Measurements from ENCODE around the gene TMEM72.

Gene TMEM72

GRCh38 chr10:44959247-44960087 is 48.3 kb downstream of the TMEM72 start, which contains the start of gene RASSF4:
TSS of gene RASSF4 (plus strand) at chr10:44959802. CDS start at chr10:44970203, 10,401 bp downstream.
- peak; percentile 27 for DNase-seq (ENCODE audit: low read depth)
- TF ChIP-seq CTCF (IDR thresholded peaks at IDR 0.05; ENCODE audit: low read depth, low read length, missing control alignments), result no peak
- in situ Hi-C loops (cut with HindIII; ENCODE audit: low sequenced_read_pairs), result loop anchor here (5.0 kb wide), 1 partner anchor 43 kb away; the partner anchor contains the start of gene ZNF22
- peak within 1 kb of the TSS; percentile 78 for H3K4me3 ChIP-seq (ENCODE audit: low read depth, low read length)

- peak overlapping the region; percentile 78 for H3K4me3 ChIP-seq (ENCODE audit: low read depth, low read length)
- no peak for TF ChIP-seq CTCF (IDR thresholded peaks at IDR 0.05; ENCODE audit: low read depth, low read length, missing control alignments)
- in situ Hi-C loops (cut with HindIII; ENCODE audit: low sequenced_read_pairs), result loop anchor here (5.0 kb wide), 1 partner anchor 42 kb away; the partner anchor contains the start of gene ZNF22
- no peak for DNase-seq (ENCODE audit: low read depth)
These were observed 48.9 kb downstream of the TMEM72 start for GRCh38 chr10:44960088-44960460.

GRCh38 chr10:44960482-44961229 is 49.5 kb downstream of the TMEM72 start:
- no peak for DNase-seq (ENCODE audit: low read depth)
- H3K4me3 ChIP-seq (ENCODE audit: low read depth, low read length), result no peak overlapping the region
- no peak for TF ChIP-seq CTCF (IDR thresholded peaks at IDR 0.05; ENCODE audit: low read depth, low read length, missing control alignments)
- in situ Hi-C loops (cut with HindIII; ENCODE audit: low sequenced_read_pairs), result loop anchor here (5.0 kb wide), 1 partner anchor 42 kb away; the partner anchor contains the start of gene ZNF22

- in situ Hi-C loops (cut with HindIII; ENCODE audit: low sequenced_read_pairs), result loop anchor here (5.0 kb wide), 1 partner anchor 41 kb away; the partner anchor contains the start of gene ZNF22
- no peak for TF ChIP-seq CTCF (IDR thresholded peaks at IDR 0.05; ENCODE audit: low read depth, low read length, missing control alignments)
- DNase-seq (ENCODE audit: low read depth), result no peak
- H3K4me3 ChIP-seq (ENCODE audit: low read depth, low read length), result no peak overlapping the region
These were observed 50.1 kb downstream of the TMEM72 start for GRCh38 chr10:44961230-44961571.

GRCh38 chr10:44961931-44962750 is 51.0 kb downstream of the TMEM72 start:
- no peak for TF ChIP-seq CTCF (IDR thresholded peaks at IDR 0.05; ENCODE audit: low read depth, low read length, missing control alignments)
- DNase-seq (ENCODE audit: low read depth), result no peak
- in situ Hi-C loops (cut with HindIII; ENCODE audit: low sequenced_read_pairs), result loop anchor here (5.0 kb wide), 1 partner anchor 40 kb away; the partner anchor contains the start of gene ZNF22
- no peak overlapping the region for H3K4me3 ChIP-seq (ENCODE audit: low read depth, low read length)

Data from astrocyte of the cerebellum (primary cell).